DMS153 treated with DMSO at 0.1 percent for 48 hours (cell line): ENCODE measurements around the gene IKZF4.
"Not testable (repeated sequence)": the region's sequence is repeated elsewhere in the genome, so short reads cannot be mapped to it uniquely, and the experiment has no call there.

Source experiments
- DNase-seq: peaks from one replicate; lab custom pipeline; 2025; ENCODE audit not compliant: unreplicated experiment; lab: John Stamatoyannopoulos, UW

IKZF4 gene

GRCh38 chr12:56020423-56021184, at the start of gene IKZF4:
Gene IKZF4 (plus strand): TSS chr12:56021043. CDS start chr12:56021494, 451 bp downstream.
- DNase-seq: no peak

GRCh38 chr12:55972042-55972441, 48.8 kb upstream of the IKZF4 start:
- no peak for DNase-seq

- no peak for DNase-seq
These were observed 48.4 kb upstream of the IKZF4 start for GRCh38 chr12:55972456-55972855.

GRCh38 chr12:55972911-55973598, 47.8 kb upstream of the IKZF4 start:
- no peak for DNase-seq

GRCh38 chr12:55973599-55974307, 47.1 kb upstream of the IKZF4 start, which contains the start of gene RAB5B:
Gene RAB5B (plus strand): TSS chr12:55974078. CDS start chr12:55986961, 12,883 bp downstream.
- peak; percentile 99 for DNase-seq

GRCh38 chr12:55974308-55974730, 46.5 kb upstream of the IKZF4 start:
- peak; percentile 6 for DNase-seq

GRCh38 chr12:55978393-55978792, 42.5 kb upstream of the IKZF4 start:
- no peak for DNase-seq

GRCh38 chr12:55979069-55979468, 41.8 kb upstream of the IKZF4 start:
- DNase-seq: no peak

GRCh38 chr12:55981882-55982281, 39.0 kb upstream of the IKZF4 start:
- DNase-seq: not testable (repeated sequence)

GRCh38 chr12:55982319-55982936, 38.4 kb upstream of the IKZF4 start:
- no peak for DNase-seq

- no peak for DNase-seq
These were observed 37.5 kb upstream of the IKZF4 start for GRCh38 chr12:55983232-55983842.

- DNase-seq: no peak
These were observed 36.0 kb upstream of the IKZF4 start for GRCh38 chr12:55984861-55985260.

GRCh38 chr12:55985341-55985740, 35.5 kb upstream of the IKZF4 start:
- DNase-seq: no peak

GRCh38 chr12:55985976-55986375, 34.9 kb upstream of the IKZF4 start:
- DNase-seq: not testable (repeated sequence)

- DNase-seq: no peak
These were observed 29.7 kb upstream of the IKZF4 start for GRCh38 chr12:55991110-55991509.

GRCh38 chr12:55993230-55993853, 27.5 kb upstream of the IKZF4 start:
- no peak for DNase-seq

- no peak for DNase-seq
These were observed 25.5 kb upstream of the IKZF4 start for GRCh38 chr12:55995366-55995765.

GRCh38 chr12:55996201-55996714, 24.6 kb upstream of the IKZF4 start:
- DNase-seq: peak; percentile 72

- DNase-seq: peak; percentile 93
These were observed 23.9 kb upstream of the IKZF4 start, which contains the start of gene SUOX for GRCh38 chr12:55996715-55997534. Gene SUOX (plus strand): TSS chr12:55997276. CDS start chr12:56002222, 4,946 bp downstream.
